Activated effector memory CD4-positive, alpha-beta T cell treated with anti-CD3 and anti-CD28 coated beads, Interleukin-2, amount 50 U/mL, for 16 hours (primary cell): ENCODE measurements around the gene PDE1A.

ENCODE experiments used
- DNase-seq: peaks from one replicate; pipeline ENCODE4 v3.0.0-alpha.2; 2020

Gene PDE1A

GRCh38 chr2:182261860-182262387 lies 164.9 kb downstream of the PDE1A start:
- no peak for DNase-seq

- DNase-seq, result no peak
These were observed 167.1 kb downstream of the PDE1A start for GRCh38 chr2:182259629-182260150.

GRCh38 chr2:182252534-182252933 lies 174.3 kb downstream of the PDE1A start:
- DNase-seq, result no peak

GRCh38 chr2:182248898-182249297 lies 177.9 kb downstream of the PDE1A start:
- no peak for DNase-seq

- DNase-seq, result no peak
These were observed 178.5 kb downstream of the PDE1A start for GRCh38 chr2:182248362-182248761.

GRCh38 chr2:182247831-182248230 lies 179.0 kb downstream of the PDE1A start:
- no peak for DNase-seq

GRCh38 chr2:182245963-182246362 lies 180.9 kb downstream of the PDE1A start:
- no peak for DNase-seq

GRCh38 chr2:182242609-182243008 lies 184.2 kb downstream of the PDE1A start:
- DNase-seq, result no peak

GRCh38 chr2:182241936-182242335 lies 184.9 kb downstream of the PDE1A start:
- DNase-seq, result no peak

- DNase-seq, result no peak
These were observed 185.9 kb downstream of the PDE1A start for GRCh38 chr2:182240862-182241371.

- no peak for DNase-seq
These were observed 196.3 kb downstream of the PDE1A start for GRCh38 chr2:182230561-182230960.

- no peak for DNase-seq
These were observed 197.5 kb downstream of the PDE1A start for GRCh38 chr2:182229297-182229696.

- no peak for DNase-seq
These were observed 198.1 kb downstream of the PDE1A start for GRCh38 chr2:182228741-182229140.

GRCh38 chr2:182228073-182228473 lies 198.8 kb downstream of the PDE1A start:
- no peak for DNase-seq

GRCh38 chr2:182226807-182227206 lies 200.0 kb downstream of the PDE1A start:
- no peak for DNase-seq

- DNase-seq, result no peak
These were observed 202.2 kb downstream of the PDE1A start for GRCh38 chr2:182224669-182225068.

GRCh38 chr2:182220998-182221397 lies 205.8 kb downstream of the PDE1A start:
- no peak for DNase-seq

- no peak for DNase-seq
These were observed 206.5 kb downstream of the PDE1A start for GRCh38 chr2:182220335-182220734.

GRCh38 chr2:182210669-182211068 lies 216.2 kb downstream of the PDE1A start:
- no peak for DNase-seq

- no peak for DNase-seq
These were observed 218.4 kb downstream of the PDE1A start for GRCh38 chr2:182208421-182208820.

- DNase-seq, result no peak
These were observed 219.6 kb downstream of the PDE1A start for GRCh38 chr2:182207049-182207746.

- no peak for DNase-seq
These were observed 229.3 kb downstream of the PDE1A start for GRCh38 chr2:182197529-182197928.

- no peak for DNase-seq
These were observed 233.5 kb downstream of the PDE1A start for GRCh38 chr2:182193291-182193690.

GRCh38 chr2:182191061-182191460 lies 235.8 kb downstream of the PDE1A start:
- no peak for DNase-seq

GRCh38 chr2:182187130-182187529 lies 239.7 kb downstream of the PDE1A start:
- DNase-seq, result no peak
